IPS-18a (cell line): Measurements from ENCODE around the gene HDGFL2.

Source experiments
- H3K27ac ChIP-seq: one replicate; pipeline ENCODE4 v1.5.1; 2013; ENCODE audit warnings: low read length
- H3K27me3 ChIP-seq: one replicate; pipeline ENCODE4 v1.6.1; 2013; ENCODE audit warnings: mild to moderate bottlenecking, low read length; ENCODE audit not compliant: control insufficient read depth, insufficient read depth
- H3K36me3 ChIP-seq: one replicate; pipeline ENCODE4 v1.6.1; 2013; ENCODE audit warnings: low read depth, low read length; ENCODE audit not compliant: control insufficient read depth
- H3K4me1 ChIP-seq: one replicate; pipeline ENCODE4 v1.6.1; 2013; ENCODE audit warnings: low read depth, low read length; ENCODE audit not compliant: control insufficient read depth
- H3K4me3 ChIP-seq: one replicate; pipeline ENCODE4 v1.5.1; 2013; ENCODE audit warnings: low read length
- H3K9ac ChIP-seq: one replicate; pipeline ENCODE4 v1.6.1; 2013; ENCODE audit warnings: mild to moderate bottlenecking, low read length, moderate library complexity
- H3K9me3 ChIP-seq: one replicate; pipeline ENCODE4 v1.6.1; 2013; ENCODE audit warnings: low read depth, low read length; ENCODE audit not compliant: control insufficient read depth

The HDGFL2 gene

DNA sequence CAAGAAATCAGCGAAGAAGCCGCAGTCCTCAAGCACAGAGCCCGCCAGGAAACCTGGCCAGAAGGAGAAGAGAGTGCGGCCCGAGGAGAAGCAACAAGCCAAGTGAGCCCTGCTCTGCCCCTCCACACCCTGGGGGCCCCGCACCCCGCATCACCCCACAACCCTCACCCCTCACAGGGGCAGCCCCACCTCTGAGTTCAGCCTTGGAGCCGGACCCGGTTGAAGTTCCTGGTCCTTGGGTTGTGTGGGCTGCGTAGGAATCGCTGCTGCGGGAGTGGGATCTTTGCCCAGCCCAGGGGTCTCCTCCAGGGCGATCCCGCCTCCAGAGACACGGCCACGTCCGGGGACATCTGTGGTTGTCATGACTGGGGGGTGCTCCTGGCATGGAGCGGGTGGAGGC lies 24.2 kb downstream of the HDGFL2 start:
- H3K27ac ChIP-seq = no peak overlapping the region
- no peaks in the 10 kb centered on the region for H3K9me3 ChIP-seq
- no peak overlapping the region for H3K4me3 ChIP-seq
- H3K4me1 ChIP-seq = no peaks in the 10 kb centered on the region
- no peaks in the 10 kb centered on the region for H3K27me3 ChIP-seq
- H3K36me3 ChIP-seq = peaks cover 58% of the 10 kb centered on the region
- H3K9ac ChIP-seq = no peak overlapping the region

DNA sequence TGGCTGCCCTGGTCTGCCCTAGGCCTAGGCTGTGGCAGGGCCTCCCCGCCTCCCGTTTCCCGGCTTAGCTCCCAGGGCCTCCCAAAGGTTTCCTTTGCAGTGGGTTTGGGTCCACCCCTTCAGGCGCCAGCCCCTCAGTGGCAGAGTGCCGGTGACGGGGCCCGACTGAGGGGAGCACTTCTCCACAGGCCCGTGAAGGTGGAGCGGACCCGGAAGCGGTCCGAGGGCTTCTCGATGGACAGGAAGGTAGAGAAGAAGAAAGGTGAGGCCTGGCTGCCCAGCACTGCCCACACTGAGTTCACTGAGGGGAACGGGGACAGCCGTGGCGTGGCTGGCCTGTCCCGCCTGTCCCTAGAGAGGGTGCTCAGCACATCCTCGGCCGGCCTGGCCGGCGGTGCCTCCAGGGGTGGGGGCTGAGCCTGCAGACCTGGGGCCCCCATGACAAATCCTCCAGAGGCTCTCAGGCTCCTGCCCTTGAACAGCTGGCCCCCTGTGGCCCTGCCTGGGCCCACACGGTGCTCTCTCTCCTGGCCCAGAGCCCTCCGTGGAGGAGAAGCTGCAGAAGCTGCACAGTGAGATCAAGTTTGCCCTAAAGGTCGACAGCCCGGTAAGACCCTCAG lies 25.8 kb downstream of the HDGFL2 start:
- Histone ChIP-seq H3K4me3 (no peak overlapping the region), H3K27me3 (no peaks in the 10 kb centered on the region), H3K4me1 (no peaks in the 10 kb centered on the region), H3K9ac (no peak overlapping the region), H3K27ac (no peak overlapping the region), H3K36me3 (peaks cover 60% of the 10 kb centered on the region), H3K9me3 (no peaks in the 10 kb centered on the region)

DNA sequence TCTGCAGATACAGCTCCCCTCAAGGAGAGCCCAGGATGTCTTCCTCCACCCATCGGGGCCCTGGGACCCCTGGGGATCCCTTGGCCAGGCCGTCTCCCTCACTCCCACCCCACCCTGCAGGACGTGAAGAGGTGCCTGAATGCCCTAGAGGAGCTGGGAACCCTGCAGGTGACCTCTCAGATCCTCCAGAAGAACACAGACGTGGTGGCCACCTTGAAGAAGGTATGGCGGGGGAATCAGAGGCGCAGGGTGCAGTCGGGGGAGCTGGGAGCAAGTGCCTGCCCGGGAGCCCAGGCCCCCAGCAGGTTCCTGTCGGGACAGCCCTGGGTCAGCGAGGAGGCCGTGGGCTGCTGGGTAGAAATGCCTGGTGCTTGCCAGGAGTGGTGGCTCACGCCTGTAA lies 26.6 kb downstream of the HDGFL2 start:
- H3K27ac ChIP-seq = no peak overlapping the region
- H3K27me3 ChIP-seq = no peaks in the 10 kb centered on the region
- H3K9me3 ChIP-seq = no peaks in the 10 kb centered on the region
- peaks cover 56% of the 10 kb centered on the region for H3K36me3 ChIP-seq
- no peak overlapping the region for H3K4me3 ChIP-seq
- H3K9ac ChIP-seq = no peak overlapping the region
- H3K4me1 ChIP-seq = no peaks in the 10 kb centered on the region

DNA sequence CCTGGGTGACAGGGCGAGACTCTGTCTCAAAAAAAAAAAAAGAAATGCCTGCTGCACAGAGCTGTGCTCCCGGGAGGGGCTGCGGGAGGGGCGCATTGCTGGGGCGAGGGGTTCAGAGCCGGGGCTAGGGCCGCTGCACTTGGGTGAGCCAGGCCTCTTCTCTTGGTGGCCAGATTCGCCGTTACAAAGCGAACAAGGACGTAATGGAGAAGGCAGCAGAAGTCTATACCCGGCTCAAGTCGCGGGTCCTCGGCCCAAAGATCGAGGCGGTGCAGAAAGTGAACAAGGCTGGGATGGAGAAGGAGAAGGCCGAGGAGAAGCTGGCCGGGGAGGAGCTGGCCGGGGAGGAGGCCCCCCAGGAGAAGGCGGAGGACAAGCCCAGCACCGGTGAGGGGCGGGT lies 27.2 kb downstream of the HDGFL2 start:
- Histone ChIP-seq H3K27ac (no peak overlapping the region), H3K4me1 (no peaks in the 10 kb centered on the region), H3K4me3 (no peak overlapping the region), H3K27me3 (no peaks in the 10 kb centered on the region), H3K9me3 (no peaks in the 10 kb centered on the region), H3K36me3 (peaks cover 50% of the 10 kb centered on the region), H3K9ac (no peak overlapping the region)

DNA sequence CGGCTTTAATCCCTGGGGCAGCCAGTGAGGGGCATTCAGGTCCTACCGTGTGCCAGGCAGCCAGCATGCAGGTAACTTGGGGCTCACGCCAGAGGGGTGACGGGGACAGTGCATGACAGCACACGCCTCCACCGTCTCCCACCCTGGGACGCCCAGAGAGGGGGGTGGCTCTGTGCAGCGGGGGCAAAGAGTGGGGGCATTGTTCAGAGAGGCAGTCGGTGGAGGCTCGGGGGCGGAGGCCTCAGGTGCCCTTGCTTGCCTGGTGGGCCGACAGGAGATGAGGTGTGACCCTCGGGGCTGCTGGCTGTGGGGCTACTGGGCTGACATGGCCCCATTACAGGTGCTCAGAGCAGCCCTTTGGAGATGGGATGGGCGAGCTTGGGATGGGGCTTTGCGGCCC lies 27.8 kb downstream of the HDGFL2 start:
- no peak overlapping the region for H3K9ac ChIP-seq
- no peaks in the 10 kb centered on the region for H3K27me3 ChIP-seq
- no peaks in the 10 kb centered on the region for H3K4me1 ChIP-seq
- no peaks in the 10 kb centered on the region for H3K9me3 ChIP-seq
- peaks cover 45% of the 10 kb centered on the region for H3K36me3 ChIP-seq
- no peak overlapping the region for H3K4me3 ChIP-seq
- no peak overlapping the region for H3K27ac ChIP-seq

DNA sequence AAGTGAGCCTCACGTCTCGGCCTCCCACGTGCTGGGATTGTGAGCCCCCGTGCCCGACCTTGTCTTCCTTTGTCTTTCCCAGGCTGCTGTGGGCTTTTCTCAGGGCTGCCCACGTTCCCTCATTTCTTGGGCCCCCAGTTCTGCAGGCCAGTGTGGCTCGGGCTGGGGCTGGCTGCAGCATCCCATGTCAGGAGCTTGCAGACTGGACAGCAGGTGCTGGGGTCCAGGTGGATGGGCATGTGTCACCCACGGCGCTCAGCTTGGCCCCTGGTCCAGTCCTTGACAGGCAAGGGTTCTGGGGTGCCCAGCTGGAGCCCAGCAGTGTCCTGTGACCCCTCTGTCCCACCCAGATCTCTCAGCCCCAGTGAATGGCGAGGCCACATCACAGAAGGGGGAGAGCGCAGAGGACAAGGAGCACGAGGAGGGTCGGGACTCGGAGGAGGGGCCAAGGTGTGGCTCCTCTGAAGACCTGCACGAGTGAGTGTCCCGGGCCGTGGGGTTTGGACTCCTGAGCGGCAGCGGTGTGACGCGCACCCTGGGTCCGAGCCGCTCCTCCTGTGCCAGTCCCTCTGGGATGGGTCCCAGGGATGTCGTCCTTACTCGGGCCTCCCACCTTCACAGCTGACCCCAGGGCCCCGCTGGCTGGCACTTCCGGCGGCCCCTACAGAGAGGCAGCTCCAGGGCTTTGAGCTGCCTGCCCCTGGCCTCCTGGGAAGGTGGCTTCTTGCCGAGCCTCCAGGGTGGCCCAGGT lies 28.9 kb downstream of the HDGFL2 start:
- Histone ChIP-seq H3K9me3 (no peaks in the 10 kb centered on the region), H3K4me1 (no peaks in the 10 kb centered on the region), H3K9ac (no peak overlapping the region), H3K4me3 (no peak overlapping the region), H3K36me3 (peaks cover 44% of the 10 kb centered on the region), H3K27ac (no peak overlapping the region), H3K27me3 (no peaks in the 10 kb centered on the region)

DNA sequence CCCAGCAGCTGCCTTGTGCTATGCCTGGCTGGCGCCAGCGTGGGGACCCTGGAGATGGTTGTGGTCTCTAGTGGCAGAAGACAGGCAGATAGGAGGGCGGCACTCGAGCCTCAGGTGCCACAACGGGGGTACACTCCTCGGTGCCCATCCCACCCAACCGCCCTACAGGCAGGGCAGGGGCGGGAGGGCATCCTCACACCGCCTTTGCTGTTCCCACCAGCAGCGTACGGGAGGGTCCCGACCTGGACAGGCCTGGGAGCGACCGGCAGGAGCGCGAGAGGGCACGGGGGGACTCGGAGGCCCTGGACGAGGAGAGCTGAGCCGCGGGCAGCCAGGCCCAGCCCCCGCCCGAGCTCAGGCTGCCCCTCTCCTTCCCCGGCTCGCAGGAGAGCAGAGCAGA lies 29.6 kb downstream of the HDGFL2 start:
- Histone ChIP-seq H3K27ac (no peak overlapping the region), H3K4me3 (no peak overlapping the region), H3K27me3 (no peaks in the 10 kb centered on the region), H3K9me3 (no peaks in the 10 kb centered on the region), H3K9ac (no peak overlapping the region), H3K36me3 (peaks cover 37% of the 10 kb centered on the region), H3K4me1 (no peaks in the 10 kb centered on the region)

DNA sequence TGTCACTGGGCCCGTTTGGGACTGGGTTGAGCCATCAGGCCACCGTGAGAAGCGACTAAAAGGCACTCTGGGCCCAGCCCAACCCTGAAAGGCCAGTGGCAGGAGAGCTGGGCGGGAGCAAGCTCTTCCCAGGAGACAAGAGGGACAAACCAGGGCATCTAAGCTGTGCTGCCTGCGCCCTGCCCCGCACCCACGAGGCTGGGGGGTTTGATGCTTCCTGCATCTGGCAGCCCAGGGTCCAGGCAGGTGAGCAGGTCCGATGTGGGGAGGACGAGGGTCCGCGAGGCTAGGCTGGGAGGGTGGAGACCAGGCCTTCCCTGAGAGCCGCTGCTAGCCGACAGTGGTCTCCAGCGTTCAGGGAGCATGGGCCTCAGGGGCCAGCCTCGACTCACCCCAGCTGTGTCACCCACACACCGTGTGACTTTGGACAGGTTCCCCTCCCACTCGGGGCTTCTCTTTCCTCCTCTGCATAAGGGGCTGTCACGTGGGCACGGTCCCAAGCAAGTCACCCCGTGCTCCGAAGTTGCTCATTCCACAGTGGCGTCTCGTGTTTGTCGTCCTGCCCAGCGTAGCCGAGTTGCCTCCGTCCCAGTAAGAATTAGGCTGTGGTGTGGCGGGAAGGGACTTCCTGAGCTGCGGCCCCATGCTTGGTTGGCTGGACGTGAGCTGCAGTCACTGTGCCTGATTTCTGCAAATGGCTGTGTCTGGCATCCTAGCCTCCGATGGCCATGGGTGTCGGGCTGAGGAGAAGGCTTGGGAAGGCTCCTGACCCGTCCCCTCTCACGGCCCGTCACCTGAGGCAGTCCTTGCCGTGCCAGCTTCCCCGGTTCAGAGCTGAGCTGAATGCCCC lies 30.4 kb downstream of the HDGFL2 start:
- peaks cover 35% of the 10 kb centered on the region for H3K36me3 ChIP-seq
- no peaks in the 10 kb centered on the region for H3K4me1 ChIP-seq
- H3K9ac ChIP-seq = no peak overlapping the region
- no peaks in the 10 kb centered on the region for H3K9me3 ChIP-seq
- no peaks in the 10 kb centered on the region for H3K27me3 ChIP-seq
- no peak overlapping the region for H3K4me3 ChIP-seq
- no peak overlapping the region for H3K27ac ChIP-seq

DNA sequence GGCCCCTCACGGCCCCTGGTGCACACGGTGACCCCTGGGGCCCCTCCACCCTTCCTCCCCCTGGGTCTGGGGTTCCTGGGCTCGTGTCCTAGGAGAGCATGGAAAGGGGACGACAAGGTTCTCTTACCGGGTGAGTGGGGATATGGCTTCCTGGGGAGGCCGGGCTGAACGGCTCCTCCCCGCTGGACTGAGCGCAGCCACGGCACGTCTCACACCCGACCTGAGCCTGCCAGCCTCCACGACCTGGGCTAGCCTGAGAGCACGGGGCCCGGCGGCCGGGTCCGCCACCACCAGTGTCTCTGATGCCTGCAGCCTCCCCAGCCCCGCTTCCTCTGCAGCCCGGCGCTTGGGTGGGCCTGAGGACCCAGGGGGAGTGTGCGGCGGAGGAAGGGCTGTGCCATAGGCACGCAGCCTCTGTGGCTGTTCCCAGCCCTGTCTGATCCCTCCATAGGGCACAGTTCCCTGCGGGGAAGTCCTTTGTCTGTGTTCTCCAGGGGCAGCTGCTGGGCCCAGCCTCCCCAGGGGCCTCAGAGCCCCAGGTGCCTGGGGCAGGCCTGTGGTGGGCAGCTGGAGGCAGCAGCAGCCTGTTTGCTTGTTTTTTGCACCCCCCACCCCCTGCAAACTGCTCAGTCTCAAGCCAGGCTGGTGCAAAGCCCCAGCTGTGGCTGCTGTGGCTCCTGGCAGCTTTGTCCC lies 31.2 kb downstream of the HDGFL2 start:
- Histone ChIP-seq H3K27ac (no peak overlapping the region), H3K27me3 (no peaks in the 10 kb centered on the region), H3K4me3 (no peak overlapping the region), H3K9ac (no peak overlapping the region), H3K36me3 (peaks cover 30% of the 10 kb centered on the region), H3K9me3 (no peaks in the 10 kb centered on the region), H3K4me1 (no peaks in the 10 kb centered on the region)

DNA sequence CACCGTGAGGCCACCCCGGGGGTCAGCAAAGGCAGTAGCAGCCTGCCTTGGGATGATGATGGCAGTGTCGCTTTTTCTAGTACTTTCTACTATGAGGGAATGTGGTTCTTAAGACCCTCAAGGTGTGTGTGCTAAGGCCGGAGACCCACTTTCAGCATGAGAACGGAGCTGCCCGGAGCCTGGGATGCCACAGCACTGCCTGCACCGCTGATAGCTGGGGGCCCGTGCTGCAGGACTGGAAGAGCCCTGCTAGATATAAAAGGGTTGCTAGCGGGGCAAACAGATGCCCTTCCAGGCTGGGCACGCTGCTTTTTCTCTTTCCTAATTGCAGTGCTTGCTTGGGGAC lies 31.7 kb downstream of the HDGFL2 start:
- Histone ChIP-seq H3K27ac (no peak overlapping the region), H3K4me1 (no peaks in the 10 kb centered on the region), H3K4me3 (no peak overlapping the region), H3K36me3 (peaks cover 24% of the 10 kb centered on the region), H3K9ac (no peak overlapping the region), H3K9me3 (no peaks in the 10 kb centered on the region), H3K27me3 (no peaks in the 10 kb centered on the region)

DNA sequence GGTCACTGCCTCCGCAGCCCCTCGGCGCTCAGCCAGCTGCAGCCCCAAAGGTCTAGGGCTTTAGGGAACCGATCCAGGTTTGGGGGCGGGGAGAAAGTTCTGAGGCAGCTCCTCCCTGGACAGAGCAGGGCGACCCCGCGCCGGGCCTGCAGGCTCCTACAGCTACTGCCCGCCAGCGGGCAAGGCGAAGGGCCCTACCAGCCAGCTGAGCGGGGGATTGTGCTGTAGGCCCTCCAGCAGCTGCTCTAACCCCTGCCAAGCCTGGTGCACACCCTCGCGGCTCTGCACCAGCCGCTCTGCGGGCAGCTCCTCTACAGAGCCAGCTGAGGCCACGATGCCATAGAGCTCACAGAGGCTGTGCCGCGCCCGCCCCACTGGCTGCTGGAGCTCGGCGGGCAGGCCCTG lies 32.2 kb downstream of the HDGFL2 start:
- Histone ChIP-seq H3K4me3 (no peak overlapping the region), H3K27me3 (no peaks in the 10 kb centered on the region), H3K36me3 (peaks cover 24% of the 10 kb centered on the region), H3K27ac (no peak overlapping the region), H3K9me3 (no peaks in the 10 kb centered on the region), H3K9ac (no peak overlapping the region), H3K4me1 (no peaks in the 10 kb centered on the region)
